Tibial nerve (tissue), 4 donors: ENCODE measurements around the gene MCRIP1. TPM values are rescaled to one million over a fixed set of nuclear protein-coding genes. Genes with fewer than 3 reads are reported as not detected.

Source experiments
- DNase-seq, 2 donors: peaks; one replicate each; pipeline ENCODE4 v3.0.0-alpha.2; 2019; ENCODE audit warnings: low spot score in 2 of 2
- H3K27ac ChIP-seq, 4 donors: fragments of 200-600 bp; sonication (generic) in 3 of 4; one replicate each; pipeline ENCODE4 v1.5.1; 2017 to 2019; ENCODE audit warnings: mild to moderate bottlenecking in 1 of 4
- H3K27me3 ChIP-seq, 2 donors: fragments of 200-600 bp; sonication (generic) in 1 of 2; one replicate each; pipeline versions ENCODE4 v1.5.1 to v1.6.0; 2017 to 2019
- H3K36me3 ChIP-seq, 3 donors: fragments of 200-600 bp; sonication (generic); one replicate each; pipeline ENCODE4 v1.5.1; 2018 to 2019
- H3K4me1 ChIP-seq, 4 donors: fragments of 200-600 bp; sonication (generic) in 3 of 4; one replicate each; pipeline ENCODE4 v1.5.1; 2017 to 2019
- H3K4me3 ChIP-seq, 4 donors: fragments of 200-600 bp; sonication (generic) in 3 of 4; one replicate each; pipeline ENCODE4 v1.5.1; 2017 to 2019; ENCODE audit warnings: mild to moderate bottlenecking in 1 of 4, moderate library complexity in 1 of 4
- H3K9me3 ChIP-seq, 4 donors: fragments of 200-600 bp; sonication (generic) in 3 of 4; one replicate each; pipeline ENCODE4 v1.5.1; 2017 to 2019
- EP300 ChIP-seq, 2 donors: sonication (generic); formaldehyde crosslinking; IDR thresholded peaks; one replicate each; pipeline ENCODE4 v1.6.1; 2017; ENCODE audit warnings: antibody characterized with exemption in 2 of 2, mild to moderate bottlenecking in 1 of 2
- POLR2A ChIP-seq, 2 donors: fragments of 450-650 bp; IDR thresholded peaks; one replicate each; pipeline ENCODE4 v1.6.1; 2017; ENCODE audit warnings: antibody characterized with exemption in 2 of 2, mild to moderate bottlenecking in 2 of 2, moderate library complexity in 2 of 2
- WGBS, 2 donors: methylation state at CpG; one replicate each; pipeline ENCODE4 v1.1.5; 2018; 5-methylcytosine and 5-hydroxymethylcytosine counted together
- total RNA-seq, 4 donors: library from RNA; depleted of rRNA; stranded (reverse); fragments of >200 nt; gene quantifications; one replicate each; pipeline ENCODE4 v1.1.0, GENCODE V29; 2016
- TF ChIP-seq, protein P1 (sequence below), 5 experiments: fragments of 200-600 bp in 3 of 5; fragments of 450-650 bp in 2 of 5; sonication (generic) in 3 of 5; IDR thresholded peaks; one replicate each; pipeline ENCODE4 v1.5.1; 2016 to 2019; ENCODE audit warnings: antibody characterized with exemption in 5 of 5, mild to moderate bottlenecking in 3 of 5, moderate library complexity in 2 of 5

The MCRIP1 gene
- total RNA-seq, 4 donors from 2014 or later: 78.7 to 105 (median 92.5) TPM

GRCh38 chr17:81813861-81814683 is 19.0 kb downstream of the MCRIP1 start:
- Histone ChIP-seq H3K36me3 (no peaks in the 10 kb centered on the region), H3K27ac (no peak overlapping the region), H3K9me3 (no peaks in the 10 kb centered on the region), H3K27me3 (peaks cover 0 to 68% of the 10 kb centered on the region in 2 donors), H3K4me3 (no peak overlapping the region), H3K4me1 (no peaks in the 10 kb centered on the region)
- WGBS, 2 donors: 79 to 84% methylated on average over 26 to 32 of the region's 41 CpGs
- no peak for DNase-seq
- no peak for TF ChIP-seq POLR2A (IDR thresholded peaks at IDR 0.05)
- TF ChIP-seq, protein P1, sequence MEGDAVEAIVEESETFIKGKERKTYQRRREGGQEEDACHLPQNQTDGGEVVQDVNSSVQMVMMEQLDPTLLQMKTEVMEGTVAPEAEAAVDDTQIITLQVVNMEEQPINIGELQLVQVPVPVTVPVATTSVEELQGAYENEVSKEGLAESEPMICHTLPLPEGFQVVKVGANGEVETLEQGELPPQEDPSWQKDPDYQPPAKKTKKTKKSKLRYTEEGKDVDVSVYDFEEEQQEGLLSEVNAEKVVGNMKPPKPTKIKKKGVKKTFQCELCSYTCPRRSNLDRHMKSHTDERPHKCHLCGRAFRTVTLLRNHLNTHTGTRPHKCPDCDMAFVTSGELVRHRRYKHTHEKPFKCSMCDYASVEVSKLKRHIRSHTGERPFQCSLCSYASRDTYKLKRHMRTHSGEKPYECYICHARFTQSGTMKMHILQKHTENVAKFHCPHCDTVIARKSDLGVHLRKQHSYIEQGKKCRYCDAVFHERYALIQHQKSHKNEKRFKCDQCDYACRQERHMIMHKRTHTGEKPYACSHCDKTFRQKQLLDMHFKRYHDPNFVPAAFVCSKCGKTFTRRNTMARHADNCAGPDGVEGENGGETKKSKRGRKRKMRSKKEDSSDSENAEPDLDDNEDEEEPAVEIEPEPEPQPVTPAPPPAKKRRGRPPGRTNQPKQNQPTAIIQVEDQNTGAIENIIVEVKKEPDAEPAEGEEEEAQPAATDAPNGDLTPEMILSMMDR (IDR thresholded peaks at IDR 0.05): no peak
- TF ChIP-seq EP300 (IDR thresholded peaks at IDR 0.05): no peak

- TF ChIP-seq POLR2A (IDR thresholded peaks at IDR 0.05) (no peak), EP300 (IDR thresholded peaks at IDR 0.05) (no peak)
- TF ChIP-seq, protein P1 (IDR thresholded peaks at IDR 0.05): no peak
- Histone ChIP-seq H3K4me3 (no peak overlapping the region), H3K27me3 (peaks cover 0 to 74% of the 10 kb centered on the region in 2 donors), H3K4me1 (no peaks in the 10 kb centered on the region), H3K27ac (no peak overlapping the region), H3K9me3 (no peaks in the 10 kb centered on the region), H3K36me3 (no peaks in the 10 kb centered on the region)
- 86 to 88% methylated on average over 4 to 15 of the region's 15 CpGs for WGBS, 2 donors
- no peak for DNase-seq
Measured at GRCh38 chr17:81813371-81813684, 19.8 kb downstream of the MCRIP1 start.

DNA sequence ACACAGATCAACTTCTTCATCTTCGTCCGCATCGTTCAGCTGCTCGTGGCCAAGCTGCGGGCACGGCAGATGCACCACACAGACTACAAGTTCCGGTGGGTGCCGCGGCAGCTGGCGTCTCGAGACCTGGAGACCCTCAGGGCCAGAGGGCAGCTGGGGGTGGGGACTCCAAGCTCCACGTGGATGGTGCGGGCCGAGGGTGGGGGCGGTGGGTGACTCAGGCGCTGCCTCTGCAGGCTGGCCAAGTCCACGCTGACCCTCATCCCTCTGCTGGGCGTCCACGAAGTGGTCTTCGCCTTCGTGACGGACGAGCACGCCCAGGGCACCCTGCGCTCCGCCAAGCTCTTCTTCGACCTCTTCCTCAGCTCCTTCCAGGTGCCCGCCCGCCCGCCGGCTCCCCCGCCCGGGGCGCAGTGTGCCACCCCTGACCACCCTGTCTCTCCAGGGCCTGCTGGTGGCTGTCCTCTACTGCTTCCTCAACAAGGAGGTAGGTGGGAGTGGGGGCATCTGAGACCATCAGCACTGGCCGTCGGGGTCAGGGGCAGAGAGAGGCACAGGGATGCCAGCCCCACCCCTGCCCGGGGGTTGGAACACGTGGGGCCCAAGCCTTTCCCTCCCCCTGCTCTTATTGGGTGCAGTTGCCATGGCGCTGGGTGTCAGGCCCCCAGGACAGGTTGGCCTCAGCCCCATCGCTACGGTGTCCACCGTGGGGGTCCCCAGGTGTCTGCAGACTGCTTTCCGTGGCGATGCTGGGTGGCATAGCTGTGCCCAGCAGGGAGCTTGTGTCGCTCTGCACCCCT is 20.3 kb downstream of the MCRIP1 start:
- H3K9me3 ChIP-seq: no peaks in the 10 kb centered on the region
- no peak for DNase-seq
- no peaks in the 10 kb centered on the region for H3K36me3 ChIP-seq
- H3K27me3 ChIP-seq: peaks cover 0 to 79% of the 10 kb centered on the region in 2 donors
- H3K27ac ChIP-seq: no peak overlapping the region
- no peak overlapping the region for H3K4me3 ChIP-seq
- 83 to 85% methylated on average over 37 to 45 of the region's 45 CpGs for WGBS, 2 donors
- no peaks in the 10 kb centered on the region for H3K4me1 ChIP-seq
- TF ChIP-seq EP300 (IDR thresholded peaks at IDR 0.05) (no peak), POLR2A (IDR thresholded peaks at IDR 0.05) (no peak)
- TF ChIP-seq, protein P1 (IDR thresholded peaks at IDR 0.05): no peak

- H3K9me3 ChIP-seq: no peaks in the 10 kb centered on the region
- no peaks in the 10 kb centered on the region for H3K36me3 ChIP-seq
- H3K4me1 ChIP-seq: no peaks in the 10 kb centered on the region
- peaks cover 0 to 84% of the 10 kb centered on the region in 2 donors for H3K27me3 ChIP-seq
- no peak for TF ChIP-seq POLR2A (IDR thresholded peaks at IDR 0.05)
- TF ChIP-seq, protein P1 (IDR thresholded peaks at IDR 0.05): no peak
- no peak for TF ChIP-seq EP300 (IDR thresholded peaks at IDR 0.05)
- no peak overlapping the region for H3K27ac ChIP-seq
- 74 to 76% methylated on average over 20 to 24 of the region's 24 CpGs for WGBS, 2 donors
- no peak overlapping the region for H3K4me3 ChIP-seq
- no peak for DNase-seq
Measured at GRCh38 chr17:81811705-81812570, 21.2 kb downstream of the MCRIP1 start.
